ENCODE results near the gene KRTAP10-6.

GRCh38 chr21:44578371-44579055 lies 13.8 kb downstream of the KRTAP10-6 start:
- no peak for TF ChIP-seq FOXM1 (IDR thresholded peaks at IDR 0.05; ENCODE audit: borderline replicate concordance, low read depth)
- TF ChIP-seq CREB1 (IDR thresholded peaks at IDR 0.05; ENCODE audit: low read depth) = no peak

Measured in Ishikawa (cell line).